ENCODE results near the gene AIPL1.

AIPL1 gene

GRCh38 chr17:6381526-6382465 is 53.1 kb downstream of the AIPL1 start:
- in situ Hi-C loops (cut with MboI; ENCODE audit: low pct_unique_long_range_greater_than_20kb, low sequenced_read_pairs, unreplicated experiment): no loop called here
- no peak for DNase-seq (ENCODE audit: low spot score)
- no peak for TF ChIP-seq CTCF (IDR thresholded peaks at IDR 0.05; ENCODE audit: extremely low read depth, insufficient read depth, missing control alignments)

GRCh38 chr17:6380915-6381438 is 53.9 kb downstream of the AIPL1 start:
- no peak for DNase-seq (ENCODE audit: low spot score)
- no peak for TF ChIP-seq CTCF (IDR thresholded peaks at IDR 0.05; ENCODE audit: extremely low read depth, insufficient read depth, missing control alignments)
- in situ Hi-C loops (cut with MboI; ENCODE audit: low pct_unique_long_range_greater_than_20kb, low sequenced_read_pairs, unreplicated experiment): no loop called here

- in situ Hi-C loops (cut with MboI; ENCODE audit: low pct_unique_long_range_greater_than_20kb, low sequenced_read_pairs, unreplicated experiment): no loop called here
- no peak for DNase-seq (ENCODE audit: low spot score)
- no peak for TF ChIP-seq CTCF (IDR thresholded peaks at IDR 0.05; ENCODE audit: extremely low read depth, insufficient read depth, missing control alignments)
Observed at GRCh38 chr17:6377906-6378305, 57.0 kb downstream of the AIPL1 start.

- no peak for DNase-seq (ENCODE audit: low spot score)
- TF ChIP-seq CTCF (IDR thresholded peaks at IDR 0.05; ENCODE audit: extremely low read depth, insufficient read depth, missing control alignments): no peak
- in situ Hi-C loops (cut with MboI; ENCODE audit: low pct_unique_long_range_greater_than_20kb, low sequenced_read_pairs, unreplicated experiment): no loop called here
Observed at GRCh38 chr17:6376931-6377361, 58.0 kb downstream of the AIPL1 start.

GRCh38 chr17:6374761-6375312 is 60.1 kb downstream of the AIPL1 start:
- peak; percentile 27 for DNase-seq (ENCODE audit: low spot score)
- in situ Hi-C loops (cut with MboI; ENCODE audit: low pct_unique_long_range_greater_than_20kb, low sequenced_read_pairs, unreplicated experiment): no loop called here
- no peak for TF ChIP-seq CTCF (IDR thresholded peaks at IDR 0.05; ENCODE audit: extremely low read depth, insufficient read depth, missing control alignments)

DNA sequence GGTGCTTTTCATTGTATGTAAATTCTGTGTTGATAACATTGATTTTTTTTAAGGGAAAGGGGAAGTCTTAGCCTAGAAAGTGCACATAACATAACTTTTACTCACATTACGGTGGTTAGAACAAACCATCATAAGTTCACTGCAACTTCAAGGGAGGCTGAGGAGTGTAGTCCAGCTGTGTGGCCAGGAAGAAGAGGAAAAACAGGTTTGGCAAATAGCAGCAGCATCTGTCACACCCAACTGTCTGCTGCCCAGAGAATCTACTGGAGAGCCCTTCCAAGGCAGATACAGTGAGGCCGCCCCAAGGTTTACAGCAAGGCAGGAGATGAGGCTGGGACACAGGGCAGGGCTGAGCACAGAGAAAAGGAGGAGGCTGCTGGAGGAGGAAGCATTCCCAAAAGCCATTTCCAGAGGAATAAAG is 60.6 kb downstream of the AIPL1 start:
- in situ Hi-C loops (cut with MboI; ENCODE audit: low pct_unique_long_range_greater_than_20kb, low sequenced_read_pairs, unreplicated experiment): no loop called here
- DNase-seq (ENCODE audit: low spot score): no peak
- TF ChIP-seq CTCF (IDR thresholded peaks at IDR 0.05; ENCODE audit: extremely low read depth, insufficient read depth, missing control alignments): no peak

Data from GM13977 (cell line).